Mesothelial cell of epicardium (in vitro differentiated cells): Measurements from ENCODE around the gene GPRIN1. TPM values are rescaled to one million over a fixed set of nuclear protein-coding genes. Genes with fewer than 3 reads are reported as not detected.

ENCODE experiments used
- DNase-seq, 2 experiments: peaks; one replicate each; pipeline ENCODE4 v3.0.0; 2021; ENCODE audit warnings: low spot score in 2 of 2; ENCODE audit not compliant: unreplicated experiment in 2 of 2
- H3K27ac Mint-ChIP-seq: 2 replicates; pipeline ENCODE4 v1.8.0; 2021; ENCODE audit warnings: mixed read lengths
- H3K27me3 Mint-ChIP-seq: 2 replicates; pipeline ENCODE4 v1.8.0; 2021; ENCODE audit warnings: low read depth, mixed read lengths
- H3K36me3 Mint-ChIP-seq: 2 replicates; pipeline ENCODE4 v1.8.0; 2021; ENCODE audit warnings: mixed read lengths
- H3K4me1 Mint-ChIP-seq: 2 replicates; pipeline ENCODE4 v1.8.0; 2021; ENCODE audit warnings: mixed read lengths
- H3K4me3 Mint-ChIP-seq: 2 replicates; pipeline ENCODE4 v1.8.0; 2021; ENCODE audit warnings: mild to moderate bottlenecking, moderate library complexity, mixed read lengths
- H3K9me3 Mint-ChIP-seq: 2 replicates; pipeline ENCODE4 v1.8.0; 2021; ENCODE audit warnings: mixed read lengths
- CTCF ChIP-seq: fragments of 200-600 bp; sonication (generic); IDR thresholded peaks from one replicate; pipeline ENCODE4 v1.5.0; 2021; ENCODE audit warnings: antibody characterized with exemption; ENCODE audit not compliant: unreplicated experiment
- total RNA-seq: library from RNA; stranded (reverse); gene quantifications from 3 replicates; pipeline ENCODE4 v1.2.1, GENCODE V29; 2021

The GPRIN1 gene
- total RNA-seq, 1 donor from 2014 or later = 1.3 TPM

- peak in 1 of 2 experiments; percentile 49 for DNase-seq
- H3K27me3 Mint-ChIP-seq = peaks cover 94% of the 10 kb centered on the region
- no peak overlapping the region for H3K4me3 Mint-ChIP-seq
Measured at GRCh38 chr5:176619203-176619568, 9.2 kb upstream of the GPRIN1 start.

GRCh38 chr5:176618783-176619182 is 8.8 kb upstream of the GPRIN1 start:
- TF ChIP-seq CTCF = no peak
- no peak for DNase-seq
- Mint-ChIP-seq H3K27ac (no peak overlapping the region), H3K4me1 (peaks cover 6% of the 10 kb centered on the region), H3K9me3 (no peaks in the 10 kb centered on the region), H3K36me3 (no peaks in the 10 kb centered on the region), H3K27me3 (peaks cover 94% of the 10 kb centered on the region), H3K4me3 (no peak overlapping the region)

More at GRCh38 chr5:176619203-176619568, 9.2 kb upstream of the GPRIN1 start:
- H3K36me3 Mint-ChIP-seq = no peaks in the 10 kb centered on the region
- no peak overlapping the region for H3K27ac Mint-ChIP-seq
- H3K9me3 Mint-ChIP-seq = no peaks in the 10 kb centered on the region
- peaks cover 6% of the 10 kb centered on the region for H3K4me1 Mint-ChIP-seq
- no peak for TF ChIP-seq CTCF

GRCh38 chr5:176616511-176616910 is 6.6 kb upstream of the GPRIN1 start:
- Mint-ChIP-seq H3K9me3 (no peaks in the 10 kb centered on the region), H3K4me3 (no peak overlapping the region), H3K36me3 (no peaks in the 10 kb centered on the region), H3K27me3 (peaks cover 94% of the 10 kb centered on the region), H3K4me1 (peaks cover 6% of the 10 kb centered on the region), H3K27ac (no peak overlapping the region)
- DNase-seq = no peak
- TF ChIP-seq CTCF = no peak

GRCh38 chr5:176614805-176615478 is 5.0 kb upstream of the GPRIN1 start:
- TF ChIP-seq CTCF = no peak
- DNase-seq = no peak
- Mint-ChIP-seq H3K4me1 (peaks cover 3% of the 10 kb centered on the region), H3K4me3 (no peak overlapping the region), H3K9me3 (no peaks in the 10 kb centered on the region), H3K36me3 (no peaks in the 10 kb centered on the region), H3K27me3 (peaks cover 87% of the 10 kb centered on the region), H3K27ac (no peak overlapping the region)

GRCh38 chr5:176612855-176613254 is 2.9 kb upstream of the GPRIN1 start:
- TF ChIP-seq CTCF = no peak
- no peak overlapping the region for H3K27ac Mint-ChIP-seq
- H3K27me3 Mint-ChIP-seq = peaks cover 76% of the 10 kb centered on the region

More at GRCh38 chr5:176612855-176613254, 2.9 kb upstream of the GPRIN1 start:
- Mint-ChIP-seq H3K36me3 (no peaks in the 10 kb centered on the region), H3K9me3 (no peaks in the 10 kb centered on the region), H3K4me3 (no peak overlapping the region), H3K4me1 (peaks cover 10% of the 10 kb centered on the region)
- no peak for DNase-seq
